Mammary epithelial cell (primary cell): ENCODE data around the gene LRP1.

Experiments used
- CTCF ChIP-seq, 2 donors: IDR thresholded peaks in 1 of 2; conservative IDR thresholded peaks in 1 of 2; 2 replicates each; pipeline ENCODE4 v1.5.1; 2011 to 2012; ENCODE audit warnings: inconsistent platforms in 2 of 2, low read length in 2 of 2, mild to moderate bottlenecking in 2 of 2, control low read depth in 1 of 2, low read depth in 1 of 2; ENCODE audit not compliant: insufficient read depth in 1 of 2; ENCODE audit errors: extremely low read depth in 1 of 2
- EZH2 ChIP-seq: IDR thresholded peaks from 2 replicates; pipeline ENCODE4 v1.6.1; 2012; ENCODE audit warnings: low read length, inconsistent platforms, borderline replicate concordance

DNA sequence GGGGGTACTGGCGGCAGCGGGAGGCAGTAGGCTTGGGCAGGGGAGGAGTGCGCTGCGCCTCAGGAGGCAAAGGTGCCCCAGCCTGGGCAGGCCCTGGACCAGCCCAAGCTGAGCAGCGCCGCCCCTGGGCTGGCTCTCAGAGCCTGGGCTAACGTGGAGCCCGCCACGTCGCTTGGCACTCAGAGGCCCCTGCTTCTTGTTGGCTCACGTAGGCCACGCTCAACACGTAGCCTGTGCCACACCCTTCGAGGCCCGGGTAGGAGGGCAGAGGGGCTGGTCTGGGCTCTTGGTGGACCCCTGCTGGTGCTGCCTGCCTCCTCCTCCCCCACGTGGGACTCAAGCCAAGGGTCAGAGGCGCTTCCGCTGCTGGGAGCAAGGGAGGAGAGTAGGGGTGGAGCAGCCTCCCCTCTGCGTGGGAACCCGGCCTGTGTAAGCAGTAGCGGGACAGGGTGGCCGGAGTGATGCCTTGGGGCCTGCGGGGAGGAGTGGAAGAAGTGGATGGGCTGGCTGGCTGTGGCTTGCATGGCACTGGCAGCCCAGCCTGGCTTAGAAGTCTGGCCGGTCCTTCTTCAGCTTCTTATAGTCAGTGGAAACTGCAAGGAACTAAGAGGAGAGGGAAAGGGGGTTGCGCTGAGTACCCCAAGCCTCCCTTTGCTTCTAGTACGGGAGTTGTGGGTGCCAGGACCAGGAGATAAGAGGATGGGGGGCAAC, 106.9 kb downstream of the LRP1 start:
- TF ChIP-seq EZH2 (no peak), CTCF (conservative IDR thresholded peaks at IDR 0.05 in 1 of 2, IDR thresholded peaks at IDR 0.05 in 1 of 2; ENCODE audit: extremely low read depth in 1 of 2, insufficient read depth in 1 of 2, low read depth in 1 of 2, low read length in 2 of 2) (no peak)
